ENCODE data around the gene IFIT5. TPM values are rescaled to one million over a fixed set of nuclear protein-coding genes. Genes with fewer than 3 reads are reported as not detected.

Gene IFIT5
- polyA plus RNA-seq, 4 donors, result 13.4 to 24.8 (median 17.1) TPM

Other genes starting within 250 kb of the IFIT5 start
- gene CH25H, start 207.3 kb upstream of the IFIT5 start, polyA plus RNA-seq (ENCODE audit: insufficient read length in 4 of 4), result under 1 TPM in 3 of 4 donors, not detected in 1; 0.15 to 0.18 (median 0.16) TPM
- 10 to 100 TPM; 49.2 to 63.5 (median 57.0) TPM for gene LIPA, start 162.8 kb upstream of the IFIT5 start, polyA plus RNA-seq (ENCODE audit: insufficient read length in 4 of 4)
- gene IFIT2, start 112.5 kb upstream of the IFIT5 start, polyA plus RNA-seq (ENCODE audit: insufficient read length in 4 of 4), result 10 to 100 TPM in 2 of 4 donors, 1 to 10 TPM in 2; 7.5 to 10.9 (median 10.1) TPM
- gene IFIT3, start 86.6 kb upstream of the IFIT5 start, polyA plus RNA-seq (ENCODE audit: insufficient read length in 4 of 4), result 10 to 100 TPM; 12.5 to 16.4 (median 15.8) TPM
- under 1 TPM in 3 of 4 donors, not detected in 1; 0.13 to 0.15 (median 0.14) TPM for gene IFIT1B, start 36.5 kb upstream of the IFIT5 start, polyA plus RNA-seq (ENCODE audit: insufficient read length in 4 of 4)
- 10 to 100 TPM; 15.0 to 24.1 (median 19.7) TPM for gene IFIT1, start 21.9 kb upstream of the IFIT5 start, polyA plus RNA-seq (ENCODE audit: insufficient read length in 4 of 4)
- gene SLC16A12, start 121.0 kb downstream of the IFIT5 start, polyA plus RNA-seq (ENCODE audit: insufficient read length in 4 of 4), result 10 to 100 TPM; 29.8 to 35.4 (median 33.8) TPM
- 10 to 100 TPM; 43.1 to 55.5 (median 50.8) TPM for gene PANK1, start 230.7 kb downstream of the IFIT5 start, polyA plus RNA-seq (ENCODE audit: insufficient read length in 4 of 4)

Measured in right renal pelvis (tissue), 4 donors.